HL-60/S4 treated with phorbol 12-myristate 13-acetate at 8.2 ng/mL for 4 days and 3 days (cell line): ENCODE results near the gene VPS26A.
"Not testable (repeated sequence)": the region's sequence is repeated elsewhere in the genome, so short reads cannot be mapped to it uniquely, and the experiment has no call there.

Source experiments
- in situ Hi-C: fragments of 300-500 bp; cut with MboI; formaldehyde crosslinking; loops from 2 replicates; pipeline ENCODE4 v1.15.0; 2022; ENCODE audit warnings: low sequenced_read_pairs

Gene VPS26A

GRCh38 chr10:69101451-69102095 lies 22.4 kb upstream of the VPS26A start:
- in situ Hi-C loops = no loop called here

DNA sequence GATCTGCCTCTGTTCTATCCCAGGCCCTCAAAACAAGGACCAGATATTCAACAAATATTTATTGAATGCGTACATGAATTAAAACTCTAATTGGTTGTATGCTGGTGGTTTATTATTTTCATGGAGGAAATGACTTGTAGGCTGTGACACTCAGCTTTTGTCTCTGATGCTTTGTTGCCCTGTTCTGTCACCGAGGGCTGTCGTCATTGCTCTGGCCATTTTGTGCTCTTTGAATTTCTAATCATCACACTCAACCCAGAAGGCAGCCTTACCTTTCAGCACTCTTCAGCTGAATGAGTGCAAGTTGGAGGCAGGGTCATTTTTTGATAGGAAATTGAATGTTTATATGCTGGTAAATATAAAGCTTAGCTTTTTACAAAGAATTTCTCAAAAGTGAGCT lies 21.5 kb upstream of the VPS26A start:
- in situ Hi-C loops = no loop called here

GRCh38 chr10:69103784-69104183 lies 20.2 kb upstream of the VPS26A start:
- in situ Hi-C loops = no loop called here

DNA sequence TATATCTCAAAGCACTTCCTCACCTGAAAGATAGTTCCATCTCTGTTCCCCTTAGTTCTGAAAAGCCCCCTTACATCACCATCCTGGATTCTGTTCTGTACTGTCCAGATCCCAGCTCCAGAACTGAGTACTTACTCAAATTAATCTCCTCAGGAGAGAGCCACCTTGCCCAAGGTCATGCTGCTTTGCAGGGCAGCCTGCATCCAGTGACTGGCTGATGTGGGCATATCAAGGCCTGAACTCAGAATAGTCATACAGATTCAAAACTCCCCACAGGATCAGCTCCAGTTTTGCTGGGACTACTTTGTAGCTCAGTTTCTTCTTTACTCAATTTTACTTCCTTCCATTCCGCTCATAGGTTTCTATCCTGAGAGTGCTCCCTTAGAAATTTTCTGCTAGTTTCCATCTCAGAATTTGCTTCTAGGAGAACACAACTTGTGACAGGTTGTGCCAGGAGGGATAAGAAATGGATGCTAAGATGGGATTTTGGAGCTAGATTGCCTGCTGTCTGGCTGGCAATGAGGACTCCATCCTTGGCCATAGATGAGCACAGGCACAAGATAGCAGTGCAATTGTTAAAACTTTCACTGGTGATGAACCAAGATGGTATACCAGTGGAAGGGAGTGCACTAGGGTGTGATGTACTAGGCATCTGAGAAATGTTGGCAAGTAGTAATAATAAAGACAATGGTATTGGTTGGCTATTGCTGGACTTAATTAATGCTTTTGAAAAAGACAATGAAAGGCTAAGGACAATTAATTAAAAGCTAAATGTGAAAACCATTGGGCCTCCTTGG lies 18.8 kb upstream of the VPS26A start:
- in situ Hi-C loops = no loop called here

- in situ Hi-C loops = no loop called here
These were observed 16.8 kb upstream of the VPS26A start for GRCh38 chr10:69107176-69107490.

GRCh38 chr10:69107699-69108098 lies 16.3 kb upstream of the VPS26A start:
- in situ Hi-C loops = no loop called here

DNA sequence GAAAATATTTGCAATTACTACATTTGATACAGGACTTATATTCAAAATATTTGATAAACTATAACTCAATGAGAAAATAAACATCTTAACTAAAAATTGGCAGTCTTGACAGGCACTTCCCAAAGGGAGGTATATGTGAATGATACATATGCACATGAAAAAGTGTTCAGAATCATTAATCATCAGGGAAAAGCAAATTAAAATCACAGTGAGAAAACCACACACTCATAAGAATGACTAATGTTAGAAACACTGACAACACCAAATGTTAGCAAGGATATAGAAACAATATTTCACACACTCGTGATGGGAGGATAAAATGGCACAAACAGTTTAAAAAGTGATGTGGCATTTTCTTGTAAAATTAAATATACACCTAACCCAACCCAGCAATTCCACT lies 4.1 kb upstream of the VPS26A start:
- in situ Hi-C loops = no loop called here

DNA sequence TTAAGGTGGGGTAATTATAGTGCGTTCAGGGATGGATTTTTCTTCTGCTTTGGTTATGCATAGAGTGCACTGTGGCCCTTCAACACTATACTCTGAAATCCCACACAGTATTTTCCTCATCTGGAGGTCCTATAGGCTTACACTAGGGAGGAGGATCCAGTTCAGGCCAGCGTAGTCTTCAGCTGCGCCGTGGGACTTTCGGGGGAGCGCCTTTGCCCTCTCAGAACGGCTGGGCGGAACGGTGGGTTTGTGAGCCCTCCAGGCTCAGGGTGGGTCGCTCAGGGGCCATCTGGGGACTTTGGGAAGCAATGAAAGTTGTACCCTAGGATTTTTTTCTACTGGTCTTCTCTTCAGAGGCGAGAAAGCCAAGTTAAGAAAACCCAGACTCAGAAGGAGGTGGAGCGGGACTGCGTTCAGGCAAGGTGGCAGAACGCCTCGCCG lies 652 bp upstream of the VPS26A start:
- in situ Hi-C loops = no loop called here

- in situ Hi-C loops = no loop called here
These were observed 738 bp downstream of the VPS26A start for GRCh38 chr10:69124563-69125268.

DNA sequence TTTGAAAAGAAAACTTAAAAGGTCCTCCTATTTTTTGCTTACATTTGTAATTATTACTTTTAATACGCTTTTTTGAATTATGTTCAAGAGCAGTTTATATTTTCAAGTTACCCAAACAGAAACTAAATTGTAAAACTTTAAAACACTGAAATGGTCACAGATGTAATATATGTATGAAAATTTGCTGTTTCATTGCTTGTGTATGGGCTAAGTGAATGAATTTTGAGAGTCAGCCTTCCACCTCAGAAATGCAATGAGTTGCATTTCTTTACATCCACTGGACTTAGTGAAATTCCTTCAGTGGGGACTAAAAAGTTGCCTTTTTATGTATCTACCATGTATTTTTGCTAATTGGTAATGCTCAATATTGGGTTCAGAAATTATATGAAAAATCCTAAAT lies 1.6 kb downstream of the VPS26A start:
- in situ Hi-C loops = no loop called here

DNA sequence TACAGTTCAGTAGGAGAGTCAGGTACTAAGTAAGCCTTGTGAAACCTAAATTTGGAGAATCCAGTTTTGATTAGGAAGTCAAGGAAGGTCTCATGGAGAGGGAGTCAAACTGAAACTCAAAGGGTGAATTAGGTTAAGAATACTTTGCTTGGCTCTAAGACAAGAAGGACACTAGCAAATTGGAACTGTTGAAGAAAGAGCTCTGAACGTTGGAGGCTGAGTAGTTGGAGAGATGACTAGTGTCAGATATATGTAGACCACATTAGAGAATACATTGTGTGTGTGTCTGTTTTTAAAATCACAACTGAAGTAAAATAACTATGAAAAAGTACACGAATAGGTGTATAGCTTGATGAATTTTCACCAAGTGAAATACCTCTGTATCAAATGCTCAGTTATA lies 6.3 kb downstream of the VPS26A start:
- in situ Hi-C loops = no loop called here

GRCh38 chr10:69139961-69140360 lies 16.0 kb downstream of the VPS26A start:
- in situ Hi-C loops = no loop called here

GRCh38 chr10:69141304-69141703 lies 17.3 kb downstream of the VPS26A start:
- in situ Hi-C loops = no loop called here

DNA sequence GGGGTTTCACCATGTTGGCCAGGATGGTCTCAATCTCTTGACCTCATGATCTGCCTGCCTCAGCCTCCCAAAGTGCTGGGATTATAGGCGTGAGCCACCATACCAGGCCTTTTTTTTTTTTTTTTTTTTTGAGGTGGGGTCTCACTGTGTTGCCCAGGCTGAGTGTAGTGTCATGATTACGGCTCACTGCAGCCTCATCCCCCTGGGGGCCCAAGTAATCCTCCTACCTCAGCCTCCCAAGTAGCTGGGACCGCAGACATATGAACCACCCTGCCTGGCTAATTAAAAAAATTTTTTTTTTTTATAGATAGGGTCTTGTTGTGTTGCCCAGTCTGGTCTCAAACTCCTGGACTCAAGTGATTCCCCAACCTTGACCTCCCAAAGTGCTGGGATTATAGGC lies 18.1 kb downstream of the VPS26A start:
- in situ Hi-C loops = not testable (repeated sequence)

- in situ Hi-C loops = no loop called here
These were observed 19.0 kb downstream of the VPS26A start for GRCh38 chr10:69142983-69143382.

- in situ Hi-C loops = no loop called here
These were observed 21.4 kb downstream of the VPS26A start for GRCh38 chr10:69145329-69145728.

DNA sequence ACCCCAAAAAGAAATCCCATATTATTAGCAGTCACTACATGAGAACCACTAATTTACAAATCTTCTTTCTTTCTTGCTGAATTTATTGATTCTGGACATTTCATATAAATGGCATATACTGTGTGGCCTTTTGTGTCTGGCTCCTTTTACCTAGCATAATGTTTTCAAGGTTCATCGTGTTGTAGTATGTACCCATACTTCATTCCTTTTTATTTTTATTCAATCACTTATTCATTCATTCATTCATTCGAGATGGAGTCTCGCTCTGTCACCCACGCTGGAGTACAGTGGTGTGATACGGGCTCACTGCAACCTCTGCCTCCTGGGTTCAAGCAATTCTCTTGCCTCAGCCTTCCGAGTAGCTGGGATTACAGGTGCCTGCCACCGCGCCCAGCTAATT lies 21.9 kb downstream of the VPS26A start:
- in situ Hi-C loops = no loop called here

DNA sequence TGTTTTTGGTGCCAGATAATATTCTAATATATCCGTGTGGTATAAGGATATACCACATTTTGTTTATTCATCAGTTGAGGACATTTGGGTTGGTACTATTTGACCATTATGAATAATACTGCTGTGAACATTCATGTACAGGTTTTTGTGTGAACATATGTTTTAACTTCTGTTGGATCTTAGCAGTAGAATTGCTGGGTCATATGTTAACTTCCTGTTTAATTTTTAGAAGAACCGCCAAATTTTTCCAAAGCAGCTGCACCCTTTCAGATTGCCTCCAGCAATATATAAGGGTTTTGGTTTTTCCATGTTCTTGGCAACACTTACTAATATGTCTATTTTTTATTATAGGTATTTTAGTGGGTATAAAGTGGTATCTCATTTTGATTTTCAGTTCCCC lies 22.8 kb downstream of the VPS26A start:
- in situ Hi-C loops = no loop called here

- in situ Hi-C loops = no loop called here
These were observed 28.0 kb downstream of the VPS26A start for GRCh38 chr10:69151984-69152383.

GRCh38 chr10:69153227-69153626 lies 29.2 kb downstream of the VPS26A start:
- in situ Hi-C loops = no loop called here

- in situ Hi-C loops = no loop called here
These were observed 36.8 kb downstream of the VPS26A start for GRCh38 chr10:69160809-69161241.

GRCh38 chr10:69168493-69168892 lies 44.5 kb downstream of the VPS26A start:
- in situ Hi-C loops = no loop called here
